Cardiac muscle cell (in vitro differentiated cells and primary cell): ENCODE measurements around the gene WDPCP. TPM values are rescaled to one million over a fixed set of nuclear protein-coding genes. Genes with fewer than 3 reads are reported as not detected.
"Not testable (repeated sequence)": the region's sequence is repeated elsewhere in the genome, so short reads cannot be mapped to it uniquely, and the experiment has no call there.

ENCODE experiments used
- DNase-seq, 2 donors: peaks; one replicate each; pipeline versions ENCODE4 v3.0.0 to v3.0.0-alpha.2; 2010 to 2017; ENCODE audit warnings: low read depth in 1 of 2, low spot score in 1 of 2
- H3K27ac ChIP-seq: fragments of 200-600 bp; sonication (generic); 2 replicates; pipeline ENCODE4 v1.5.1; 2016
- H3K27me3 ChIP-seq: fragments of 200-600 bp; sonication (generic); 2 replicates; pipeline ENCODE4 v1.6.0; 2016; ENCODE audit warnings: control low read depth
- H3K36me3 ChIP-seq: fragments of 200-600 bp; sonication (generic); 2 replicates; pipeline ENCODE4 v1.5.1; 2016; ENCODE audit warnings: control low read depth
- H3K4me1 ChIP-seq: fragments of 200-600 bp; sonication (generic); 2 replicates; pipeline ENCODE4 v1.8.1; 2017; ENCODE audit warnings: low read depth, mild to moderate bottlenecking, mixed run types
- H3K4me3 ChIP-seq: fragments of 200-600 bp; sonication (generic); 2 replicates; pipeline ENCODE4 v1.5.1; 2016; ENCODE audit warnings: mild to moderate bottlenecking
- H3K9me3 ChIP-seq: fragments of 200-600 bp; sonication (generic); 2 replicates; pipeline ENCODE4 v1.5.1; 2017; ENCODE audit warnings: low read depth, mild to moderate bottlenecking, control low read depth
- polyA plus RNA-seq: library from polyadenylated mRNA; unstranded; fragments of >200 nt; fragmentation: Nextera tagmentation; extraction: Ambion mirVana; gene quantifications from 2 replicates; pipeline ENCODE4 v1.2.1, GENCODE V29; 2016
- total RNA-seq: library from RNA; depleted of rRNA; stranded (reverse); fragments of >200 nt; gene quantifications from 2 replicates; pipeline ENCODE4 v1.2.3, GENCODE V29; 2016
- TF ChIP-seq, protein P1 (sequence below): IDR thresholded peaks from 2 replicates; pipeline ENCODE4 v1.5.1; 2012; ENCODE audit warnings: low read depth, mild to moderate bottlenecking, low read length

The WDPCP gene
- total and polyA plus RNA-seq, 2 experiments from 2014 or later, result 6.7 to 9.2 TPM

- Histone ChIP-seq H3K4me1 (no peaks in the 10 kb centered on the region), H3K27me3 (no peaks in the 10 kb centered on the region), H3K4me3 (no peak overlapping the region), H3K27ac (no peak overlapping the region), H3K9me3 (no peaks in the 10 kb centered on the region), H3K36me3 (no peaks in the 10 kb centered on the region)
- DNase-seq, result peak in 1 of 2 donors; percentile 1
- TF ChIP-seq, protein P1, sequence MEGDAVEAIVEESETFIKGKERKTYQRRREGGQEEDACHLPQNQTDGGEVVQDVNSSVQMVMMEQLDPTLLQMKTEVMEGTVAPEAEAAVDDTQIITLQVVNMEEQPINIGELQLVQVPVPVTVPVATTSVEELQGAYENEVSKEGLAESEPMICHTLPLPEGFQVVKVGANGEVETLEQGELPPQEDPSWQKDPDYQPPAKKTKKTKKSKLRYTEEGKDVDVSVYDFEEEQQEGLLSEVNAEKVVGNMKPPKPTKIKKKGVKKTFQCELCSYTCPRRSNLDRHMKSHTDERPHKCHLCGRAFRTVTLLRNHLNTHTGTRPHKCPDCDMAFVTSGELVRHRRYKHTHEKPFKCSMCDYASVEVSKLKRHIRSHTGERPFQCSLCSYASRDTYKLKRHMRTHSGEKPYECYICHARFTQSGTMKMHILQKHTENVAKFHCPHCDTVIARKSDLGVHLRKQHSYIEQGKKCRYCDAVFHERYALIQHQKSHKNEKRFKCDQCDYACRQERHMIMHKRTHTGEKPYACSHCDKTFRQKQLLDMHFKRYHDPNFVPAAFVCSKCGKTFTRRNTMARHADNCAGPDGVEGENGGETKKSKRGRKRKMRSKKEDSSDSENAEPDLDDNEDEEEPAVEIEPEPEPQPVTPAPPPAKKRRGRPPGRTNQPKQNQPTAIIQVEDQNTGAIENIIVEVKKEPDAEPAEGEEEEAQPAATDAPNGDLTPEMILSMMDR, result no peak
Measured at GRCh38 chr2:63301481-63301880, 286.8 kb downstream of the WDPCP start.

- TF ChIP-seq, protein P1, result no peak
- H3K9me3 ChIP-seq, result no peaks in the 10 kb centered on the region
- no peaks in the 10 kb centered on the region for H3K36me3 ChIP-seq
- no peaks in the 10 kb centered on the region for H3K27me3 ChIP-seq
- no peak for DNase-seq
- no peak overlapping the region for H3K27ac ChIP-seq
- H3K4me1 ChIP-seq, result no peaks in the 10 kb centered on the region
- no peak overlapping the region for H3K4me3 ChIP-seq
Measured at GRCh38 chr2:63300835-63301234, 287.4 kb downstream of the WDPCP start.

GRCh38 chr2:63287956-63288355 is 300.3 kb downstream of the WDPCP start:
- no peak for DNase-seq
- TF ChIP-seq, protein P1, result no peak
- H3K27ac ChIP-seq, result no peak overlapping the region
- no peaks in the 10 kb centered on the region for H3K27me3 ChIP-seq
- H3K4me1 ChIP-seq, result no peaks in the 10 kb centered on the region
- H3K9me3 ChIP-seq, result no peaks in the 10 kb centered on the region
- no peaks in the 10 kb centered on the region for H3K36me3 ChIP-seq
- no peak overlapping the region for H3K4me3 ChIP-seq

DNA sequence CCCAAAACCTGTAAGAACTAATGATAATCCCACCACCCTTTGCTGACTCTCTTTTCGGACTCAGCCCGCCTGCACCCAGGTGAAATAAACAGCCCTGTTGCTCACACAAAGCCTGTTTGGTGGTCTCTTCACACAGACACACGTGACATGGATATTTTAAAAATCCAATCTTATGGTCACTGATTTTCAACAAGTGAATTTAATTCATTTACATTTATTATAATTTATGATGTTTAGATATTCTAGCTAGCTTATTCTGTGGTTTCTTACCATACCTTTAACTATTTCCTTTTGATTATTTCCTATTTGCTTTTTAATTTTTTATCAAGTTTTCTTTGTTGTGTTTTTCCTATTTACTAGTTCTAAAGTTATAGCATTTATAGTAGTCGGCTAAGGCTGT is 301.8 kb downstream of the WDPCP start:
- not testable (repeated sequence) for H3K4me1 ChIP-seq, H3K9me3 ChIP-seq

GRCh38 chr2:63283273-63283672 is 305.0 kb downstream of the WDPCP start:
- no peaks in the 10 kb centered on the region for H3K27me3 ChIP-seq
- H3K36me3 ChIP-seq, result no peaks in the 10 kb centered on the region
- H3K4me1 ChIP-seq, result no peaks in the 10 kb centered on the region
- no peaks in the 10 kb centered on the region for H3K9me3 ChIP-seq
- no peak for DNase-seq
- no peak overlapping the region for H3K4me3 ChIP-seq
- TF ChIP-seq, protein P1, result no peak
- H3K27ac ChIP-seq, result no peak overlapping the region

More for the DNA sequence above, 301.8 kb downstream of the WDPCP start:
- H3K4me3 ChIP-seq, DNase-seq, H3K27me3 ChIP-seq, H3K36me3 ChIP-seq, H3K27ac ChIP-seq: not testable (repeated sequence)

GRCh38 chr2:63272560-63272959 is 315.7 kb downstream of the WDPCP start:
- TF ChIP-seq, protein P1, result no peak
- Histone ChIP-seq H3K36me3 (no peaks in the 10 kb centered on the region), H3K4me3 (no peak overlapping the region)

More at GRCh38 chr2:63272560-63272959, 315.7 kb downstream of the WDPCP start:
- no peaks in the 10 kb centered on the region for H3K4me1 ChIP-seq
- DNase-seq, result no peak
- H3K27me3 ChIP-seq, result no peaks in the 10 kb centered on the region
- H3K9me3 ChIP-seq, result no peaks in the 10 kb centered on the region
- no peak overlapping the region for H3K27ac ChIP-seq
